ENCODE data around the gene TMEM203.

- TF ChIP-seq CTCF (IDR thresholded peaks at IDR 0.05) (no peak), POLR2A (IDR thresholded peaks at IDR 0.05) (no peak)
Observed at GRCh38 chr9:137167747-137168572, 37.5 kb downstream of the TMEM203 start.

All from ovary (tissue), 3 donors.